HL-60/S4 (cell line): ENCODE results near the gene OR11H12.
"Not testable (repeated sequence)": the region's sequence is repeated elsewhere in the genome, so short reads cannot be mapped to it uniquely, and the experiment has no call there.

Source experiments
- in situ Hi-C: fragments of 300-500 bp; cut with MboI; formaldehyde crosslinking; loops from 2 replicates; pipeline ENCODE4 v1.14.3; 2022; ENCODE audit warnings: low sequenced_read_pairs

OR11H12 gene, protein sequence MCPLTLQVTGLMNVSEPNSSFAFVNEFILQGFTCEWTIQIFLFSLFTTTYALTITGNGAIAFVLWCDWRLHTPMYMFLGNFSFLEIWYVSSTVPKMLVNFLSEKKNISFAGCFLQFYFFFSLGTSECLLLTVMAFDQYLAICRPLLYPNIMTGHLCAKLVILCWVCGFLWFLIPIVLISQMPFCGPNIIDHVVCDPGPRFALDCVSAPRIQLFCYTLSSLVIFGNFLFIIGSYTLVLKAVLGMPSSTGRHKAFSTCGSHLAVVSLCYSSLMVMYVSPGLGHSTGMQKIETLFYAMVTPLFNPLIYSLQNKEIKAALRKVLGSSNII

GRCh38 chr14:18600817-18601216 is at the start of gene OR11H12:
TSS of gene OR11H12 (plus strand) at chr14:18601117. CDS start at chr14:18601117, 0 bp downstream.
- in situ Hi-C loops, result not testable (repeated sequence)

GRCh38 chr14:18582908-18583307 is 18.0 kb upstream of the OR11H12 start:
- in situ Hi-C loops, result not testable (repeated sequence)

DNA sequence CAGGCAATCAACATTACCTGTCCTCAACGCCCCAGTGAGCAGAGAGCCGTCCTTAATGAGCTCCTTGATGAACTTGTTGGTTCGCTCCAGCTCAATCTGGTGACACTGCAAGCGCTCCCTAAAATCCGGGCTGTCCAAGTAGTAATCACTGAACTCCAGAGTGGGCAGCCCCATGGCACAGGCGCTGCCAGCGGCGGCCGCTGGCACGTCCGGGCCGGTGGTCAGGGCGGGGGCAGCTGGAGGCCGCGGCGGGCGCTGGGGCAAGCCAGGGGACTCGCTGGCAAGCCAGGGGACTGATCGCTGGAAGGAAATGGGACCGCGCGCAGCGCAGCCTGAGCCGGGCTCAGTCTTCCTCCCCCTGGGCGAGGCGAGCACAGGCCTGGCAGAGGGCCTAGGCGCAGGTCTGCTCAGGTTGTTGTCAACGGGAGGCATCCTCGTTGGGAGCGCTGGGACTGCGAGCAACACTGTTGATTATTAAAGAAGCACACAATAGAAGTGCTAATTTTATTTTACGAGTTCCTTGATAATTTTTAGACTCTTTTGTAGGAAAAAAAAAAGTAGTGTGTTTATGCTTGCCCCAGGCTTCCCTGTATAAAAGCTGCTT is 25.8 kb downstream of the OR11H12 start:
- in situ Hi-C loops, result not testable (repeated sequence)

DNA sequence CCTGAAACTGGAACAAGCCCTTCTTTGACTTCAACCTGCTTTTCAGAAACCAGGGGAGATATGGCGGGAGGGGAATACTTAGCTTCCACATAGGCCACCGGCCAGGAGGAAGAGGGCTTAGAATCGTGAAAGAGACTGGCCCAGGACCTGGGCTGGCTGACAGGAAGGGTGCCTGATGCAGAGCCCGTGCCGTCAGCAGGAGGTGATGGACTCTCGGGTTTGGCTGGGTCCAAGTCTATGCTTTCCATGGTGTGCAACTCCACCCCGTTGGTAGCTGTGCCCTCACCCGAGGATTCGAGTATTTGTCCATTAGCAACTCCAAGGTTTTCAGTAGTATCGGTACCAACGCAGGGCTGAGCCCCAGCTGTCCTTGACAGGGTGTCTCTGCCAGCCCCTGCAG is 35.1 kb downstream of the OR11H12 start:
- in situ Hi-C loops, result not testable (repeated sequence)

DNA sequence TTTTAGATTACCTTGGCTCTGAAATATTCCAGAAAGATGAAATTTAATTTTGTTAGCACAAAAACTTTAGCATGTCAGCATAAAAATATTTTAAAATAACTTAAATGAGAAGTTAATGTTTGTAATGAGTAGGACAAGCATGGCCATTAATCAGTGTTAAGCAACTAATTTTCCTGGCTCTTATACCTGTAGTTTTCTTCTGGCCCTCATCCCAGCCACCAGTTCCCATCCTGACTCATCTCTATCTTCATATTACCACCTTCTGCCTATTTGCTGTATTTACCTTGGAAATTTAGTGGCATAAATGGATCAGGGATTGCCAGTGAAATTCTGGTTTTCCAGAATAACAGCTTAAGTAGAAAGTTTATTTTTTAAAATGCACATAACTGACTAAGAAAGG is 37.1 kb downstream of the OR11H12 start:
- in situ Hi-C loops, result not testable (repeated sequence)

DNA sequence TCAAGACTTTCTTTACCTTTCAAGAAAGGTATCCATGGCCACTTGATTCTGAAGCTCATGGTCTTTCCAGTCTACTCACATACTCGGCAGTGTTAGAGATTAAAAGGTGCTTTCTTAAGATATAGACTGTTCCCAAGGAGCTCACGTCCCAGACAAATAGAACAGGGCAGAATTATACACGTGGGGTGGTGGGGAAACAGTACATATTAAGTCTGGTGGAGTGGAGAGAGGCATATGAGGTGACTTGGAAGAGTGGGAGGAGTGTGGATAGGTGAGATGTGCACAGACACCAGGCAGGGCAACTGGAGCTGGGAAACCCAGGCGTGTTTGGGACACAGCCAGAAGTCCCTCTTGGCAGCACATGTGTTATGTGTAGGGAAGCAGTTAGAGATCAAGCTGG is 37.9 kb downstream of the OR11H12 start:
- in situ Hi-C loops, result not testable (repeated sequence)

GRCh38 chr14:18646075-18646730 is 45.3 kb downstream of the OR11H12 start:
- in situ Hi-C loops, result not testable (repeated sequence)
